GM21576 (cell line): ENCODE results near the gene SELENOK.
"Not testable (repeated sequence)": the region's sequence is repeated elsewhere in the genome, so short reads cannot be mapped to it uniquely, and the experiment has no call there.

Experiments used
- ATAC-seq: cut with Tn5 transposase; IDR thresholded peaks from one replicate; pipeline ENCODE4 v1.9.1; 2021; ENCODE audit warnings: mild to moderate bottlenecking, moderate library complexity; ENCODE audit not compliant: unreplicated experiment

Gene SELENOK

GRCh38 chr3:53891497-53892285 lies at the start of gene SELENOK:
SELENOK (minus strand) TSS chr3:53891859.
- ATAC-seq: peak; percentile 96

- ATAC-seq: no peak
Measured at GRCh38 chr3:53941184-53941583, 49.5 kb upstream of the SELENOK start.

GRCh38 chr3:53940623-53941022 lies 49.0 kb upstream of the SELENOK start:
- ATAC-seq: no peak

GRCh38 chr3:53939813-53940212 lies 48.2 kb upstream of the SELENOK start:
- no peak for ATAC-seq

GRCh38 chr3:53939086-53939582 lies 47.5 kb upstream of the SELENOK start:
- ATAC-seq: no peak

- ATAC-seq: no peak
Measured at GRCh38 chr3:53938645-53939044, 47.0 kb upstream of the SELENOK start.

GRCh38 chr3:53936347-53936746 lies 44.7 kb upstream of the SELENOK start:
- ATAC-seq: no peak

- no peak for ATAC-seq
Measured at GRCh38 chr3:53935283-53935901, 43.7 kb upstream of the SELENOK start.

- ATAC-seq: not testable (repeated sequence)
Measured at GRCh38 chr3:53927208-53927872, 35.7 kb upstream of the SELENOK start.

GRCh38 chr3:53921296-53921695 lies 29.6 kb upstream of the SELENOK start:
- no peak for ATAC-seq

GRCh38 chr3:53919741-53920140 lies 28.1 kb upstream of the SELENOK start:
- no peak for ATAC-seq

- ATAC-seq: no peak
Measured at GRCh38 chr3:53913401-53913800, 21.7 kb upstream of the SELENOK start.

GRCh38 chr3:53902711-53903110 lies 11.1 kb upstream of the SELENOK start:
- ATAC-seq: no peak

- ATAC-seq: no peak
Measured at GRCh38 chr3:53902067-53902466, 10.4 kb upstream of the SELENOK start.

GRCh38 chr3:53900666-53901331 lies 9.1 kb upstream of the SELENOK start:
- no peak for ATAC-seq

- no peak for ATAC-seq
Measured at GRCh38 chr3:53899750-53900149, 8.1 kb upstream of the SELENOK start.

GRCh38 chr3:53892286-53892637 lies 603 bp upstream of the SELENOK start:
- ATAC-seq: no peak

GRCh38 chr3:53890726-53891475 lies 758 bp downstream of the SELENOK start:
- ATAC-seq: no peak

GRCh38 chr3:53888232-53888631 lies 3.4 kb downstream of the SELENOK start:
- no peak for ATAC-seq

- ATAC-seq: no peak
Measured at GRCh38 chr3:53887446-53887845, 4.2 kb downstream of the SELENOK start.

- no peak for ATAC-seq
Measured at GRCh38 chr3:53885239-53885638, 6.4 kb downstream of the SELENOK start.
